Measurements from ENCODE around the gene ABCG8.

The ABCG8 gene

DNA sequence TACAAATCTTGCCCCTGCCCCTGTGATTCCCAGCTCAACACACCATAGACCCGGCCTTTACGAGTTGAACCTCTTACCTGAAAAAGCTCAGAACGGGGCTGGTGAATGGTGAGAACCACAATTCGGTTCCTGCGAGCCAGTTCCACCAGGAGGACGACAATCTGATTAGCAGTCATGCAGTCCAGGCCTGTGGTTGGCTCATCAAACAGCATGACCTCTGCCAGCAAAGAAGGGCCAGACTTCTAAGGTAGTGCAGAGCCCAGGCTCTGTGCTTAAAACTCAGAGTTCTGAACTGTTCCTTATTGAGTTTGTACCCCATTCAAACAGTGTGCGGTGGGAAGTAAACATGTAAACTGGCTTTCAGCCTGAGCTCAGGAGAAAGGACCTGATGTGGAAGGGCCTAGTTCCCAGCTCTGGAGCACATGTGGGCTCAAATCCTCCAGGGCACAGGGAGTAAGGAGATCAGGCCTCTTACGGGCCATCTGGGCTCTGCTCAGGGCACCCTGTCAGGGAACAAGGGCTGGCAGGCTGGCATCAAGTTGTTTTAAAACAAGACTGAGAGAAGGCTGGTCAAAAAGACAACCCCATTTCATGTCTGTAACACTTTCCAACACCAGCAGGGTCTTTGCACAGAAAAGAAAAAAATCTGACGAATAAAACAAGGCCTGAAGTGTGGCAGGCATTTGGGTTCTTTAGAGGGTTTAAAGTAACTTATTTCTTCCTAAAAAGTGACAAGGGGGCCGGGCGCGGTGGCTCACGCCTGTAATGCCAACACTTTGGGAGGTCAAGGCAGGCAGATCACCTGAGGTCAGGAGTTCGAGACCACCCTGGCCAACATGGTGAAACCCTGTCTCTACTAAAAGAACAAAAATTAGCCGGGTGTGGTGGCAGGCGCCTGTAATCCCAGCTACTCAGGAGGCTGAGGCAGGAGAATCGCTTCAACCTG, 12.2 kb upstream of the ABCG8 start:
- no peak for DNase-seq (ENCODE audit: low read depth in 2 of 2)

DNA sequence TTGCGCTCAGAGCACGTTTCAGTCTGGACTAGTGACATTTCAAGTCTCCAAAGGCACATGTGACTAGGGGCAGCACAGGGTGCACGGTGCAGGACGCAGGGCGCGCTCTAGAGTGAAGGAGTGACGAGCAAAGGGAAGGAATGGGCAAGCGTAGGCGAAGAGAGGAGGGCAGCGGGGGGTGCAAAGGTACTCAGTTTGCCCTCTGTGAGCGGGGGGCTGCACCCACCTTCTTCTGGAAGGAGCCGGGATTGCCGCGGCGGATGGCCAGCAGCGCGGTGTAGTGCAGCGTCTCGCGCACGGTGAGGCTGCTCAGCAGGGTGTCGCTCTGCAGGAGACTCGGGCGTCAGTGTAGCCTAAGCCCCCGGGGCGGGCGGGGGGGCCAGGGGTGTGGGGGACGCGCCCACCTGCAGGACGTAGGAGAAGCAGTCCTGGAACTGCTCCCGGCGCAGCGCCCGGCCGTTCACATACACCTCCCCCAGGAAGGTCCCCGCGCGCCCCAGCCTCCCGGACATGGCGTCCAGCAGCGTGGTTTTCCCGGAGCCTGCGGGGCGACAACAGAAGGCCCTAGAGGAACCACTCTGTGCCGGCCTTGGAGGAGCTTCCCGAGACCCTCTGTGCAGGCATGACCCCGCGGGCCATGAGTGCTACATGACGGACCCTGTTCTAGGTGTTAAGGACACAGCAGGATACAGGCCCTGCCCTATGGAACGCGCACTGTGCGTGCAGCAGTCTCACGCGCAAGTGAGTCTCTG, 7.1 kb upstream of the ABCG8 start:
- DNase-seq (ENCODE audit: low read depth in 2 of 2): no peak

DNA sequence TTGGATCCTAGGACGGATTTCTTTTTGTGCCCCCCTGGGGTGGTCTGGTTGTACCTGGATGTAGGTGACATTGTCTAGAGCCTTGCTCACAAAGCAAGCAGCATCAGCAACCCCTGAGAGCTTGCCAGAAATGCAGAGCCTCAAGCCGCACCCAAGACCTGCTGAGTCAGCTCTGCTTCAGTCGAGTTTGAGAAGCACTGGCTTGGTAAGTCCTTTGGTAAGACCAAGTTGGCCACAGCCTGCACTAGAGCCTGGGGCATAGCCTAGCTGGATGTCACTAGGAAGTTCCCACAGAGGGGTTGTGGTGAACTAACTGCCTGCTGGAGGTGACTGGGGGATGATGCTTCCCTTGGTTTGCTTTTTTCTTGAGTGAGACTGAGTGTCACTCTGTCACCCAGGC, 6.3 kb upstream of the ABCG8 start:
- no peak for DNase-seq (ENCODE audit: low read depth in 2 of 2)

DNA sequence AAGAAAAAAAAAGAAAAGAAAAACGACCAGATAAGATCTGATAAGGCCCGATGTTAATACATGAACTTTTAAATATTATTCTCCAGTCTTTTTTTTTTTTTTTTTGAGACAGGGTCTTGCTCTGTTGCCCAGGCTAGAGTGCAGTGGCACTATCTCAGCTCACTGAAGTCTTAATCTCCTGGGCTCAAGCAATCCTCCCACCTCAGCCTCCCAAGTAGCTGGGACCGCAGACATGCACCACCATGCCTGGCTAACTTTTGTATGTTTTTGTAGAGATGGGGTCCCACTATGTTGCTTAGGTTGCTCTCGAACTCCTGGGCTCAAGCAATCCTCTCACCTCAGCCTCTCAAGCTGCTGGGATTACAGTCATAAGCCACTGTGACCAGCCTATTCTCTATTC, 1.7 kb upstream of the ABCG8 start:
- no peak for DNase-seq (ENCODE audit: low read depth in 2 of 2)

DNA sequence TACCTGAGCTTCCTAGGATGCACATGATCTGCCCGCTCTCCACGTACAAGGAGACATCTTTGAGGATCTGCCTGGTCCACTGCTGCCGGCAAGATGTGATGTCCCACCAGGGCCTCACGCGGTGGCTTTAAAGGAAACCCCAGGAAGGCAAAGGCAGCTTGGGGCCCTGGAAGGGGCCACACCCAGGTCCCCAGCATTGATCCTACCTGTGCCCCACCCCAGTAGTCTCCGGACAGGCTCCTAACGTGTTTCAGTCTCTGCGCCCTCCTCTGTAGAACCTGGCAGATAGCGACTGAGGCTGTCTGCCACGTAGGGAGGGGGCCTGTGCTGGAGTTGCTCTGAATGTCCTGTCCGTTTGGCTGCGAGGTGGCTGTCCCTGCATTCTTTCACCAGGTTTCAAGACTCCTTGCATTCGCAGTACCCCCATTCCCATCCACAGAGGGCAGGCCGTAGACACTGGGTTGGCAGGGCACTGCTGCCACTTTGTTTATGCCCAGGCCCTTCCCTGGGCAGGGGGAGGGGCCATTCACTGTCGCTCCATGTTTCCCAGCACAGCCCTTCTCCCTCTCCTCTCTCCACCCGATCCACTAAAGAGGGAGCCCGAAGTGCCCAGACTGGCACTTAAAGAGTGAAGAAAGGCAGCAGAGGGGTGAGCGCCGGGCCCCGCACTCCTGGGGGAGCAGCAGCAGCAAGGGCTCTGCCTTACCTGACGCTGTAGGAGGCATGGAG, 776 bp upstream of the ABCG8 start:
- DNase-seq (ENCODE audit: low read depth in 2 of 2): no peak

DNA sequence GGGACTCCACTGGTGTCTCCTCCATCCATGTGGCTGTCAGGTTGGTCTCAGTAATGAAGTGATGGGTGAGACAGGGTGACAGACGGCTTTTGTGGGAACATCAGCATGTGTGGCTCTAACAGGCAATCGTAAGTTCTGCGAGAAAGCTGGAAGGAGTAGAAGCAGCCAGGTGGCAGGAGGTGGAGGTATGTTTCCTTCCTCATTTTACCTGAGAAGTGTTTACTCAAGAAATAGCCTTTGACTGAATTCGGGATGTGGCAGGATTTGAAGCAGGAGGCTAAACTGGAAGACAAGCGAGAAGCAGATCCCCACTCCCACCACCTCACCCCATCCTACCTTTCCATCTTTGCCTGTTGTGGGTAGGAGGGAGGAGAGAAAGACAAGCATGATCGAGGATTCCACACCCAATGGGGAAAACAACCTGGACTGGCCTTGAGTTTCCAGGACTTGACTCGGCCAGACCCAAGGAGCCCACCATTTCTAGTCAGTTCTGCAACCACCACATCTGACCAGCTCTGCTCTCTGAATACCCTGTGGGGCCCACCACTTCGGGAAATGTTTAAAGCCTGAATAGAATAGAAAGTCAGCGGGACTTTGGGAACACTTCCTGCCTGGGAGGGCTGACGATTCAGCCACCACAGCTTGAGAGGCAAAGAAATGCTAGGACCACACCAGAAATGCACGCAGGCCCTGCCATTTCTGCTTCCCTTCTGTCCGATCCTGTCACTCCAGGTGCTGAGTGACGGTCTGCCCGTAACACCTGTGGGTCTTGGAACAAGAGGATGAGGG, 1.2 kb downstream of the ABCG8 start:
- DNase-seq (ENCODE audit: low read depth in 2 of 2): no peak

DNA sequence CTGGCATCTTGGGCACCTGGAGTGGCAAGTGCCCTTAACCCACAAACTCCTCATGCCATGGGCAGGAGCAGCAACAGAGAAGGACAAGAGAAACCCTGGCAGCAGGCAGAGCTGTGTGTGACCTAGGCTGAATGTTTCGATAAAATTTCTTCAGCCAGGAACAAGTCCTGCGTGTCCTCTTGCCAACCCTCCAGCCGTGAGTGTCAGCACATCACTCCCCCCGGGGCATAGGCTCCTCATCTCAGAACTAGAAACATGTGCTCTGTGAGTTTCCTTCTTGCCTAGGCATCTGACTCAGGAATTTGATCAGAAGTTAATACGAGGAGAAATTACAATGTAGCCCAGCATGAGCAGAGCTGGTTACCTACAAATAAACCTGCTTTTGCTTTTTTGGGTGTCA, 2.2 kb downstream of the ABCG8 start:
- no peak for DNase-seq (ENCODE audit: low read depth in 2 of 2)

DNA sequence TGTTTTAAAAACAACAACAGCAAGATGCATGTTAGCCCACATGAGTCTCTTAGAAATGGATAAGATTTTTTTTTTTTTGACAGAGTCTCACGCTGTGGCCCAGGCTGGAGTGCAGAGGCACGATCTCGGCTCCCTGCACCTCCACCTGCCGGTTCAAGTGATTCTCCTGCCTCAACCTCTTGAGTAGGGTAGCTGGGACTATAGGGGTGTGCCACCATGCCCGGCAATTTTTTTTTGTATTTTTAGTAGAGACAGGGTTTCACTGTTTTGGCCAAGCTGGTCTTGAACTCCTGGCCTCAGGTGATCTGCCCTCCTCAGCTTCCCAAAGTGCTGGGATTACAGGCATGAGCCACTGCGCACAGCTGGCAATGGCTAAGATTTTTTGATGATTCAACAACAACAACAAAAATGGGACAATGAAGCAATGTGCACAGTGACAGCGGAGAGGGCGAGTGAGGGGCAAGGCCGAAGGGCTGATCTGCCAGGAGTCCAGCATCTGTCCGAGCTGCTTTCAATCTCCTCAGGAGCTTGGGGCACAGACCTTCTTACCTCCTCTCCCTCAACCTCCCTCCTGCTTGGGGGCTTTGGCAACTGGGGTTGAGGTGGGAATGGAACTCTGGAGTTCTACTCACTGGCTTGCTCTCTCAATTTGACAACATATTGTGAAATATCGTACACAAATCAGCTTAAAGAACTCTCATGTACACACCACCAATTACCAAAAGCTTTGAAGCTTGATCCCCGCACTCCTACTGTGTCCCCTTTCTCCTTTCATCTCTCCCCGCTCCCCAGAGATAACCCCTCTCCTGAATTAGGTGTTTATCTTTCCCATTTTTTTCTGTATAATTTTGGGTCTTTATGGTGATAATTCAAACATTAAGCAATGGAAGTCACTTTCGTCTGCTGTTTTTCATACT, 3.4 kb downstream of the ABCG8 start:
- DNase-seq (ENCODE audit: low read depth in 2 of 2): no peak

DNA sequence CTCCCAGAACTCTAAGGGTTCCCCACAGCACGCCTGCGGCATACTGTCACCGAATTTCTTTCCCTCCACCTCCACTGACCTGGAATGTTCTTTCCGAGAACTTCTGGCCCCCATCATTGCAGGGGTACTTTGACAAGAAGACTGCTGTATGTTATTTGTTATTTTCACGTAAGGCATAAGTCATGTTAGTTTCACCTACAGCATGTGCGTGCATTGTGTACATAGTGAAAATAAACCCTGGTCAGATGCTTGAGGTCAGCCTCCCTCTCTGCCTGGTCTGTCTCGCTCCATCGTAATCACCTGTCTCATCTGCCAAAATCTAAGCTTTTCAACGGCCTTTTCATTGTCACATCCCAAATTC, 4.1 kb downstream of the ABCG8 start:
- no peak for DNase-seq (ENCODE audit: low read depth in 2 of 2)

DNA sequence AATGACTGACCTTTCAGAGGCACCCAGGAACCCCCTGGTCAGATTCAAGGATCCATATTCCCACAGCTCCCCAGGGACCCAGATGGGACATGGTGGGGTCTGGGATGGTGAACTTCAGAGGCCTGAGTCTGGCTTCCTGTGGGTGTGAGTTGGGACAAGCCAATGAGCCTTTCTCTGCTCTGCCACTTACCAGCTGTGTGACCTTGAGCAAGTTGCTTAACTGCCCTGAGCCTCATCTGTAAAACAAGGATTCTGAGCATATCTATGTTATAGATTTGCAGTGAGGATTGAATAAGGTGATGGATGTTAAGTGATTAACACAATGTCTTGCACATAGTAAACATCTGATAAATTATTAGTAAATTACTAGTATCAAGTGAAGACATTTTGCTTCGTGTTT, 6.4 kb downstream of the ABCG8 start:
- DNase-seq (ENCODE audit: low read depth in 2 of 2): no peak

DNA sequence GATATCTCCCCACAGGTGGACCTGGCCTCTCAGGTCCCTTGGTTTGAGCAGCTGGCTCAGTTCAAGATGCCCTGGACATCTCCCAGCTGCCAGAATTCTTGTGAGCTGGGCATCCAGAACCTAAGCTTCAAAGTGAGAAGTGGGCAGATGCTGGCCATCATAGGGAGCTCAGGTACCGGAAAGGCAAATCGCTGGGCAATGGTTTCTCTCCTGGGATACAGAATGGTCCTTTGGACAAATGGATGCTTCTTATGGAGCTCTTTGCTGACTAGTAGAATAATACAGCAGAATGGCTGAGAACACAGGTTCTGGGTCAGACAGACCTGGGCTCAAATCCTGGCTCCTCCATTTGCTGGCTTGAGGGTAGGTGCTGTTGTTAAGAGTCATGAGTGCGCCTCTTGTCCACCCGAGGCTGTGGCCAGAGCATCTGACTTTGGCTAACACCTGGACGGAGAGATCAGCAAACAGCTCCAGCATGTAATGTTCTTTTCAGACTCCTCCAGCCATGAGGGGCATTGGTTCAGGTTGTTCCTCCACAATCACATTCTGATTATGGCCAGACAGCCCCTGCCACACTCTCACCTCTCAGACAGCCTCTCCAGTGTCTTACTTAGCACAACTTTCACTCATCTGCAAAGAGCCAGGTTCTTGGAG, 7.5 kb downstream of the ABCG8 start:
- DNase-seq (ENCODE audit: low read depth in 2 of 2): no peak

DNA sequence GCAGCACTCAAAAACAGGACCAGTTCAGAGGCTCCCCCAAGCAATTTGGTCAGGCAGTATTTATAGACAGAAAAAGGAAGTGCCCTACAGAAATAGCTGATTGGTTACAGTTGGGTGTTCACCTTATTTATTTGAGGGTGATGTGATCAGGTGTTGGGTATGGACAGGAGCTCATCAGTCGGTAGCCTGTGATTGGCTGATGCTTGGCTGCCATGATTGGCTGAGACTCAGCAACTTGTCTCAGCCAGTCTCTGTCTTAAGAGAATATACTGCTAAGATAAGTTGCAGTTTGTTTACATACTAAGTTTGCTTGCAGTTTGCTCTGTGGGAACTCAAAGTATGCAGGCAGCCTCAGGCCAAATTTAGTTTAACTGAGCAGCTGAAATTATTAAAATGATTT, 9.4 kb downstream of the ABCG8 start:
- DNase-seq (ENCODE audit: low read depth in 2 of 2): no peak

DNA sequence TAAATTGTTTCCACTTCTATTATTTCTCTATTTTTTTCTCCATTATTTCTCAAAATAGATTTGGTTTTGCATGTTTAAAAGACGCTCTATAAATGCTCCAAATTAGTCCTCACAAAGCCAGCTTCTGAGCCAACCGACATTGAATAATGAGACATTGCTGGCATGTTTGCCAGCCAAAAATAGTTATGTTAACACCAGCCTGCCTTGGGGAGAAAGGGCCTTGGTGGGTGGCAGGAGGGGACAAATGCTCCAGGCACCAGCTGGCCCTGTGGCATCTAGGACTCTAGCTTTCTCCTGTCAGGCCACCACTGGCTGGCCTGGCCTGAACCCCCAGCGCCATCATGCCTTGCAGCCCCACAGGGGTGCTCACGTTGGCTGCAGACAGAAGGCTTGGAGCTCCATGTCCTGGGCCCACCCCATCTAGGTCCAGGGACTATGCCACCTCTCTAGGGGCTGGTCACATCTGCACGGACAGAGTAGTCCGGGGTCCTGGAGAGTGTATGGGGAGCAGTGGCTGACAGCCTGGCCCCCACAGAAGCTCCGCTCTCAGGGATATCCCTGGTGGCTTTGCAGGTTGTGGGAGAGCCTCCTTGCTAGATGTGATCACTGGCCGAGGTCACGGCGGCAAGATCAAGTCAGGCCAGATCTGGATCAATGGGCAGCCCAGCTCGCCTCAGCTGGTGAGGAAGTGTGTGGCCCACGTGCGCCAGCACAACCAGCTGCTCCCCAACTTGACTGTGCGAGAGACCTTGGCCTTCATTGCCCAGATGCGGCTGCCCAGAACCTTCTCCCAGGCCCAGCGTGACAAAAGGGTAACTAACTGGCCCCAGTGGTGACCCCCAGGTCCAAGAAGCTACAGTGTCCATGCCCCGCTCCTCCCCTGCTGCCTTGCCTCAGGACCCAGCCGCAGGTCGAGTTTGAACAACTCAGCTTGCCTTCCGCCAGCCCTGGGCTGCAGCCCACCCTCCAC, 12.5 kb downstream of the ABCG8 start:
- no peak for DNase-seq (ENCODE audit: low read depth in 2 of 2)

DNA sequence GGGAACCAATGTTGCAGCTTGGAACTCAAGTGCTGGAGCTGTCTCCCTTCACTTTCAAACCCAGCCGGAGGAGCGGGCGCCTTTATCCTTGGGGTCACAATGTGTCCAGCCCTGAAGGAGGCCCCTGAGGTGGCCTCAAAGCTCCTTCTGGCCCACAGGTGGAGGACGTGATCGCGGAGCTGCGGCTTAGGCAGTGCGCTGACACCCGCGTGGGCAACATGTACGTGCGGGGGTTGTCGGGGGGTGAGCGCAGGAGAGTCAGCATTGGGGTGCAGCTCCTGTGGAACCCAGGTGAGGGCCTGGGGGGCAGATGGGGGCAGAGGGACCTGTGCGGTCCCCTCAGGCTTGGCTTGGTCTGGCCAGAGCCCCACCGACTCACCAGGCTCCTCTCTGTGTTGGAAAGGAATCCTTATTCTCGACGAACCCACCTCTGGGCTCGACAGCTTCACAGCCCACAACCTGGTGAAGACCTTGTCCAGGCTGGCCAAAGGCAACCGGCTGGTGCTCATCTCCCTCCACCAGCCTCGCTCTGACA, 13.5 kb downstream of the ABCG8 start:
- DNase-seq (ENCODE audit: low read depth in 2 of 2): no peak

DNA sequence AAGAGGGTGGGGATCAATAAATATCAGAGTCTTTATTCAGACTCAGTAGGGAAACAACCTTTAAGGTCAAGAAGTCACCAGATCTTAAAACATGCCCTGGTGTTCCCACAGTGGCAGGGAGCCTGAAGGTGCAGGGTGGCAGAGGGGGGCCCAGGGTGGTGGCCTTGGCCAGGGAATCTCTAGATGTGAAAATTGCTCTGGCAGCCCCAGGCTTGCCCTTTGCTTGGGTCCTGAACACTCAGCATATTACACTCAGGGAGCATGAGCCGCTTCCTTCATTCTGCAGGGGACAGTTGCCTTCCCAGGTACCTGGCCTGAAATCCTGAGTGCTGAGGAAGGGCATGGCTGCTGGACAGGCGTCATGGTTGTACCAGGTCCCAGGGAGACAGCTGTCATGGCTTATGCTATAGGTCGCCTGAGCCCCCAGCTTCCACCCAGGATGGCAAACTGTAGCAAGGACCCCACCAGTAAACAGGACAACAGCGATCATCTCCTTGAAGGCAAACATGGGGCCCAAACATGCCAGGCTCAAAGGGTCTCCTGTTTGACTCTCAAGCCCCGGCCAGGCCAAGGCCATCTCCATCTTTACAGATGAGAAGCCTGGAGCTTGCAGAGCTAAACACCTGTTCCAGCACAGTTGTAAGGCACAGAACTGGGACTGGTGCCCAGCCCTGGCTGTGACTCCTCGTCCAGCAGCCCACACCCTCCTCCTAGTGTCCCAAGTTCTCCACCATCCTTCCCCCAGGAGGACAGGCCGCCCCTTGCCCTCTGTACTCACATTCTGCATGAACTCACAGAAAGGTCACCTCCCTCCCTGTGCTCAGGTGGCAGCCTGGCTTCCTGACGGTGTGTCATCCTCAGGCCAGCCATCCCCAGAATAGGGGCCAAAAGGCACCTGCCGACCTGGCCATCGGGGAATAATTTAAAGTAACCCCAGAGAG, 14.6 kb downstream of the ABCG8 start:
- DNase-seq (ENCODE audit: low read depth in 2 of 2): no peak

DNA sequence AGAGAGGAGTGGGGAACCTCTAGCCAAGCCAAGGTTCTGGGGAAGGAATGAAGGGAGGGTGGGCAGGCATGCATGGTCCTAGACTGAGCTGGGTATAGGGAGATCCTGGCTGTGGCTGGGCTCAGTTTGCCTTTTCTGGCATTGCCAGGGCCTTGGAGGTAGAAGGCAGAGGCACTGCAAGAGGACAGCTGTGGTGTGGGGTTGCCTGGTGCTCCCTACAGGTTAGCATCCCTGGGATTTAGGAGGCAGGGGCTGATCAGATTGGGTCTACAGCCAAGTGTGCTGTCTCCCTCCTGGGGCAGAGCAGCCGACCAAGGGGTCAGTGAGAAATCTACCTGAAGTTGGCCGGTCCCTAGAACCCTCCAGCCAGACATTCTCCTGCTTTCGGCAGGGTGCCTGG, 15.9 kb downstream of the ABCG8 start:
- no peak for DNase-seq (ENCODE audit: low read depth in 2 of 2)

DNA sequence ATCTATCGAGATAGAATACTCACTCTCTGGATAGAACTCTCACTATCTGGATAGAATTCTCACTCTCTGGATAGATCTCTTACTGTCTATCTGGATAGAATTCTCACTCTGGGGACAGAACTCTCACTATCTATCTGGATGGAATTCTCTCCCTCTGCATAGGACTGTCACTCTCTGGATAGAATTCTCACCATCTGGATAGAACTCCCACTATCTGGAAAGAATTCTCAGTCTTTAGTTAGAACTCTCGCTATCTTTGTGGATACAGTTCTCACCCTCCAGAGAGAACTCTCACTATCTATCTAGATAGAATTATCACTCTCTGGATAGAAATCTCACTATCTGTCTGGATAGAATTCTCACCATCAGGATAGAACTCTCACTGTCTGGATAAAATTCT, 16.5 kb downstream of the ABCG8 start:
- no peak for DNase-seq (ENCODE audit: low read depth in 2 of 2)

DNA sequence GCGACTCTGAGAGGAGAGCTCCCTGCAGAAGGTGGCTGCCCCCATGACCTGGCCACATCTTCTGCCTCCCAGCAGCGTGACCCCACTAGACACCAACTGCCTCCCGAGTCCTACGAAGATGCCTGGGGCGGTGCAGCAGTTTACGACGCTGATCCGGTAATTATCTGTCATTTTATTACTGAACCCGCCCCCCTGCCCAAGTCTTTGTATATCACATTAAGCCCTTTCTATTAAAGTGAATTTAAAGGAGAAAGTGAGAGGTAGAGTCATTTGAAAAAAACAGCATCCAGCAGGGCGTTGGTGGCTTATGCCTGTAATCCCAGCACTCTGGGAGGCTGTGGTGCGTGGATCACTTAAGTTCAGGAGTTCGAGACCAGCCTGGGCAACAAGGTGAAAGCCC, 33.4 kb downstream of the ABCG8 start:
- DNase-seq (ENCODE audit: low read depth in 2 of 2): no peak
